COLO668 (cell line): ENCODE measurements around the gene MVB12B.
"Not testable (repeated sequence)": the region's sequence is repeated elsewhere in the genome, so short reads cannot be mapped to it uniquely, and the experiment has no call there.

ENCODE experiments used
- DNase-seq: peaks from one replicate; lab custom pipeline; 2025; ENCODE audit not compliant: unreplicated experiment; lab: John Stamatoyannopoulos, UW

MVB12B gene

DNA sequence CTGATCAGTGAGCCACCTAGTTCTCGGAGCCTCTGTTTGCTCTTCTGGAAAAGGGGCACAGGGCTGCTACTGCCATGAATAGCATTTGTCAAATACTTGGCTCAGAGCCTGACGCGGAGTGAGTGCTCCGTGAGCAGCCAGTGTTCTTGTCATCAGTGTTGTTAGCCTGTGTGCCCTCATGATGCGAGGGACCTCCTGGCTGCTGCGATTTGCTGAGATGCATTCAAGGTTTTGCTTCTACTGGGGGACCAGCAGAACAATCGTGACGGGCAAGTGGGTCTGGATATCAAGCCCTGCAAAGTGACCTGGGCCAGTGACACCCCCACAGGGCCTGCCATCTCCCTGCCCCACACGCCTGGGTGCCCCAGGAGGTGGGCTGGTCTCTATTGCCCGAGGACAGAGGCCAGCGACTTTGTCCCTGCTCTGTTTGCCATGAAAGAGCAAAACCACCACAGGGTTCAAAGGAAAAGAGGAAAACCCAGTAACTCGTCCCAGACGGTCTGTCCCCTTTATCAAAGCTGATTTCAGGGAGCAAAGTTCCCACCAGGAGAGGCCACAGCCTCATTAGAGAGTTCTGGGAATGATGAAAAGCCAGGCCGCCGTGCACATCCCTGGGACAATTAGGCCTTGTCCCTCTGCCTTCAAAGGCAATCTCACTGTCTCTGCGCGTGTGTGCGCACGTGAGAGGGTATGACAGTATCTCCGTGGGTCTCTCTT lies 200.6 kb downstream of the MVB12B start:
- no peak for DNase-seq

DNA sequence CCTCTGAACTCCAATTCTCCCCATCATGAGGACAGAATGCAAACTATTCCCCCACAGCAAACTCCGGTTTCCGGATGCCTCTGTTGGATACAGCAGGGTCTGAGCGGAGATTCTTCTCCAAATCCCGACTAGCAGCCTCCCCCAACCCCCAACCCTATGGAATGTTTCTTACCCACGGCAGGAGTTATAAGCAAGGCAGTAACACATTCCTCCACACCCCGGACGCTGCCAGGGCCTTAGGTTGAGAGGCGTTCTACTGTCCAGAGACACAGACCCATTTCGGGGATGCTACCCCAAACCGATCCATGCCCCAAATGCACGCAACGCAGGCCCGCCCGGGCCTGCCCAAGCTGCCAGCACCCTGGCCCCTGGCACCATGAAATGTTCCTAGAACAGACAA lies 201.5 kb downstream of the MVB12B start:
- DNase-seq: no peak

DNA sequence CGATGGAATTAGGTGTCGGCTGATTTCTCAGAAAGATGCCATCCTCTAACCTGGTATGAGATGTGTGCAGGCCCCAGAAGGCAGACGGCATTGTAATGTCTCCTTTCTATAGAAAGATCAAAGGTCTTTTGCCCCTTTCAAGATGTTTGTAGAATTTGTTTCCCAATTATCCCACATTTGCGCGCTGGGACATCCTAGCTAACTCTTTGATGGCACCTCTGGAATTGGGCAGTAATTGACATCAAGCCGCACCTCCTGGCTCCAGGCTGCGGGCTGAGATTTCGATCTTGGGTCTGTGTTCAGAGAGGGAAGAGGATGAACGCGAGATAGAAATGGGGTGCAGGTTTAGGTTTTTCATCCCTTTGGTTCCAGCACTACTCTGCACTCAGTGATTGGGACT lies 202.3 kb downstream of the MVB12B start:
- no peak for DNase-seq

DNA sequence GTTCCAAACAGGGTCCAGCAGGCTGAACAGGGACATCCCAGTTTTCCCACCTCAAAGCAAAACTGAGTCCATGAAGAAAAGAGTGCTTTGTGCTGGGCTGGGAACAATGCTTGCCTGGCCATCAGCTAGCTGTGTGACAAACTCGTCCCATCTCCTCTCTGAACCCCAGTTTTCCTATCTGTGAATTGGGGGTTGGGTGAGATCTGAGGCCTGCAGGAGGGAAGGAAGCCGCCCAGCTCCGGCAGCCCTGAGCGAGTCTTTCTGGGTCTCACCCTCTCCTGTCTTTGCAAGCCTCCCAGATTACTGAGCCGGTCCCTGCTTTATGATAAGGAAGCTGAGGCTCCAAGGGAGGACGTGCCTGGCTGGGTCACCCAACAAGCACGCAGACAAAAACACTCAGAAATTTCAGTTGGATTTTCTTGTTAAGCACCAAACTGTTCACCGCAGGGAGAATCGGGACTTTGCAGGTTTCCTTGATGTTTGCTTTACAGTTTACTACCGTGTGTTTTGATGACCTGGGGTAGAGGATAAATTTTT lies 204.5 kb downstream of the MVB12B start:
- DNase-seq: no peak

DNA sequence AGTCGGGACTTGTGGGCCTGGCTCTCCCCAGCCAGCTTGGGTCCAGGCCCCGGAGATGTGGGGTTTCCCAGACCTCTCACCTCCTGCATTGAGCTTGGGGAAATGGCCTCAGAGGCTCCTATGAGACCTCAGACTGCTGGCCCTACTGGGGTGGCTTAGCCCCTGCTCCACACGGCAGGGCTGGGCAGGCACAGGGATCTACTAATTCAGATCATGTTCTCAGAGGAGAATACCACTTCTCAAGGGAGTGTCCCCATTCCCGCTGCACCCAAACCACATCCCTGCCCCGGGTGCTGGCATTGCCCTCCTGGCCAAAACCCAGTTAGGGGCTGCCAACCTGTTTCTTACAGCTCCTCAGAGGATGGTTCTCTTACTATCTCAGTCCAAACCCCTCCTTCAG lies 205.0 kb downstream of the MVB12B start:
- DNase-seq: no peak

DNA sequence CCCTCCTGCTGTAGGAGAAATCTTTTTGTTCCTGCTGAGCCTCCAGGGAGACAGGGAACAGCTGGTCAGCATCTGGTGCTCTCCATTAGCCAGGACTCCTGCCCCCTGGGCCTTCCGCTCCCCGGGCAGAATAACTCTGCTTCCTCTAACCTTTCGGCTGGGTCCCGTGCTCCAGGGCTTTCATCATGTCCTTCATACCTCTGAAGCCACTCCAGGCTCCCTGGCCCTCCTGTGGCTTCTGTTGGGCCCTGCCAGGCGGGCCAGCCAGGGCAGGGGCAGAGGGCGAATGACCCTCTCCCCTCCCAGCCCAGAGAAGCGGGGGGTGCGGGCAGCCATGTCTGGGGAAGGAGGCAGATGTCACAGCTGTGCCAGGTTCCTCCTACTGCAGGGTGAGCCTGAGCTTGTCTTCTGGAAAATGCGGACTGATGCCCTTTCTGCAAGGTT lies 205.4 kb downstream of the MVB12B start:
- no peak for DNase-seq

DNA sequence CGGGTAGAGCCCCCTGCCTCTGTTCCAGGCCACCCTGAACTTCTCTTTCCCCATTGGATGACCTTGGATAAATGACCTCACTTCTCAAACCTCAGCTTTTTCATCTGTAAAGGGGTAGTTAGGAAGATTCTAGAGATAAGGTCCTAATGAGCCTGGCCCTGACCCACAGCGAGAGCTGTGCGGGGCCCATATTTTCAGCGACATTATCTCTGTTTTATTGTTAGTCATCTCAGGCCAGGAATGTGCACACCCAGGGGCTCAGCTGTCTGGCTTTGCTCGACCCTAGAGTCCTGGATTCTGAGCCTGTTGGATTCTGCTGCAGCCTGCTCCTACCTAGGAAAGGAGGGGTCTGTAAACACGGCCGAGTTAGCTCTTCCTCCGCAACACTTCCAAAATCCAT lies 205.9 kb downstream of the MVB12B start:
- no peak for DNase-seq

DNA sequence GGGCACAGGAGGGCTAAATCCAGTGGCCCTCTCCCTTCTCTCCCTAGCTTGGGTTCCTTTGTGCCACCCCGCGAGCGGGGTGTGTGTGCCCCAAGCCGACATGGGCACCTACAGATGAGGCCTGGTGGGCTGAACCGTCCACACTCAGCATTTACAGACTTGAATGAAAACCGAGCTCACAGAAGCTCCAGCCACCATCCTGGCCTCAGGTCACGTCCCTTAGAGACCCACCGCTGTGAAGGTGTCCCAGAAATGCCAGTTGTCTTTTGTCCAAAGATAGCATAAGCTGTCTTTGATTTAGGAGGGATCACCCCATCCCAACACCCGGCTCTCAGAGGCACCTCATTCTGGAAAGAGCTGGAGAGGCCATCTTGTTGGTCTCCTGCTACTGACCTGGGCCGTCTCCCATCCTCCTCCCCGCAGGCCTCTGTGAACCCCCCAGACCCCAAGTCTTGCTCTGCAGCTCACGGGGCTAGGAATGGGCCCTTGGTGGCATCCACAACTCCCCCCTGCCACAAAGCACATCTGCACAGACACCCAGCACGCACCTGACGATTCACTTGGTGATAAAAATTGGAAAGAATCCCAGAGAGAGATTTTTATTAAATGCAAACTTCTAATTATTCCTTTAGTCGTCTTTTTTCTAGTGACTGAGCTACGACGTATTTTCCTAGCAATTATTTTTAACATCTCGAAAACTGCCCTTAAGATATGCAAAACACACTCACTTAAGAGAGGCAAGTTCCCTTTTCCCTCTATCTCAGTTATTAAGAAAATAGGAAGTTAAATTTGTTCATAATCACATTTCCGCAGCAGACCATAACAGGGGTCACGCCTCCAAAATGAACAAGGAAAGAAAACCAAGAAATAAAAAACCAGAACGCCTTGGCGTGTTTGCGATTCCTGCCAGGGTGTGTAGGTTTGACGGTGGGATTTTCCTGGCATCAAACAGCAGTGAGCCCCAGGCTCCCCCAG lies 206.6 kb downstream of the MVB12B start:
- no peak for DNase-seq

DNA sequence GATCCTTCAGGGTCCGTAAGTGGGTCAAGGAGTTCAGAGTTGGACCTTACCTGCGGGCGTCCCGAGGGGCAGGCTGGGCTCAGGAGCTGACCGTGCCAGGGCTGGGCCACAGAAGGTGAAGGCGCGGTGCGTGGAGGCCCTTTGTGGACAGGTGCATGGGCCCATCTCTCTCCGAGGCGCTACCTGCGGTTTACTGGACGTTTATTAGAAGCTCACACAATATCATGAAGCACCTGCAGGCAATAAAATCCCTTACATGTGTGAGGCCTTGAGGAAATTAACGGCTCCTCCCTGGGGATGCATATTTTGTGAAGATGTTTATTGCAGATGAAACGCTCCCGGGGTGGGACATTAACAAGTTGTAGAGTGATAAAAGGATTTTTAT lies 207.3 kb downstream of the MVB12B start:
- no peak for DNase-seq

DNA sequence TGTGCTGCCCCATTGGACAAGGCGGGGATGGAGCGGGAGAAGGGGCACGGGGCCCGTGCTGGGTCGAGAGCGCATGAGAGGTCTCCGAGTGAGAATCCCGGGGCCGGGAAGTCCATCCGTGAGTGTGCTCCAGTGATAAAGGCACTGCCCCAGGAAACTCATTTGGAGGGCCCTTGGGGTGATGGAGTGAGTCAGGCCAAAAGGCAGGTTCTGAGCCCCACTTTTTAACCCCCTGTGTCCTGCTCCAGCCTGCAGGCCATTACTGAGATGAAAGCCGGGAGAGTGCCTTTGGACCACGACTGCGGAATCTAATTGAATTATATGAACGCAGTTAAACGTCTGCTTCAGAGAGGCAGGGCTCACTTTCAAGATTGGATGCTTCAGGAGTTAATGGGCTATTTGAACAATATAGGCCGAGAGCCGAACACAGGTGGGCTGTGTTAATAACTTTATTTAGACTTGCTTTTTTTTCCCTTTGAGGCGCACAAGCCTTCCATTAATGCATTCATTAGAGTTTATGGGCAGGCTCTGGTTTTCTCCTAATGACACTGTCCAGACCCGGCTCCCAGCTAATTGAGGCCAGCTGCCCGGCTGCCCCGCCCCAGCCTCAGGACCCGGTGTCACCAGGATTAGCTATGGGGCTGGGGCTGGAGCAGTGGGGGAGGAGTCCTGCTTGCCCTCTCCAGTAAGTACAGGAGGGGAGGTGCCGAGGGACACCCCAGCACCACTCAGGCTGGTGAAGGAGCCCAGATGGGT lies 208.0 kb downstream of the MVB12B start:
- no peak for DNase-seq

DNA sequence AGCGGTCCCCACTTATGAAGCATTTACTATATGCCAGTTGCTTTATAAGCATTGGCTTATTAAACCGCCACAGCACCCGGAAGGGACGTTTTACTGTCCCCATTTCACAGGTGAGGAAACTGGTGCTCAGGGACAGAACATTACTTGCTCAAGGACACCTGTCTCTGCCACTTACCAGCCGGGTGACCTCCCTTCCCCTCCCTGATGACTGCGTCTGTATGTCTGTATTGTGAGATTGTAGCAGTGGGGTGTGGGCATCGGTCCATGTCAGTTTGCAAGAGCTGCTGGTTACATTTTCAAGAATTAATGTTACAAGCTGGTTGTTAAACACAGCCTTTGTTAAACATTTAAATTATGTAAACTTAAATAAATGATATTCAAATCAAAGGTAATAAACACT lies 209.5 kb downstream of the MVB12B start:
- DNase-seq: no peak

DNA sequence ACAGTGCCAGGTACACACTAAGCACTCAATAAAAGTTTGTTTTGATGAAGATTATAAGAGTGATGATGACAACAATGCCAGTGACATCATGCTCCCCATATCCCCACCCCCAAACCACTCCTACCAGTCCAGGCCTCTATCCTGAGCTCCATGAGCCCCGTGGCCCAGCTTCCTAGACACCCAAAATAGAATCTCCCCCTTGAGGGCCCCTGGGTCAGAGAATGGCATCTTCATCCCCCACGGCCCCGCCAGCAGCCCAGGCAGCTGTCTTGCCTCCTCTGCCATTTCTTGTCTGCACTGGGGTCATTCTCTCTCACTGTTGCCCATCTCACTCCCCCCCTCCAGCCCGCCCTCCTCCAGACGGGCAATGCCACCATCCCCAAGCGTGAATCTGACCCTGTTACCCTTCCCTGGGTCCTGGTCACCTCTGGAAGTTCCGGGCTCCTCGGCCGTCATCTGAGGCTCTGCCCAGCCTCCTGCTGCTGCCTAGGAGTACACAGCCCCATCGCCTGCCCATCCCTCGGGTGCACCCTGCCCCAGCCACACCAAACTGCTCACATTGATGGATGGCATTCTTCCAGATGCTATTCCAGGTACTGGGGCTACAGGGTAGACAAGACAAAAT lies 210.3 kb downstream of the MVB12B start:
- no peak for DNase-seq

DNA sequence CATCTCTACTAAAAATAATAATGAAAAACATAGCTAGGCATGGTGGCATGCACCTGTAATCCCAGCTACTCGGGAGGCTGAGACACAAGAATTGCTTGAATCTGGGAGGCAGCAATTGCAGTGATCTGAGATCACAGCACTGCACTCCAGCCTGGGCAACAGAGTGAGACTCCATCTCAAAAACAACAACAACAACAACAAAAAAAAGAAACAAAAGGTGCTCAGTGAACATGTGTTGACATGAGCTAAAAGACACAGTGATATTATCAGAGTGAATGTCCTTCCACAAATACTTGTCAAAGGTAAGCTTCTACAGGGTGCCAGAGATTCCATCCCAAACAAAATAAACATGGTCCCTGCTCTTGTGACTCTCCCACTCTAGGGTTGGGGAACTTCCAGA lies 211.9 kb downstream of the MVB12B start:
- DNase-seq: no peak

DNA sequence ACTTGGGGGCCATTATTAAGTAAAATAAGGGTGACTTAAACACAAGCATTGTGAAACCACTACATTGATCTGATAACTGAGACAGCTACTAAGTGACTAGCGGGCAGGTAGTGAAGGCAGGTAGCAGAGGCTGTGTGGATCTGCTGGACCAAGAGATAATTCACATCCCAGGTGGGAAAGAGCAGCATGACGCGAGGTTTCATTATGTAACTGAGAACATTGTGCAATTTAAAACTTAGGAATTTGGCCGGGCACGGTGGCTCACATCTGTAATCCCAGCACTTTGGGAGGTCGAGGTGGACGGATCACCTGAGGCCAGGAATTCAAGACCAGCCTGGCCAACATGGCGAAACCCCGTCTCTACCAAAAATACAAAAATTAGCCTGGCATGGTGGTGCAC lies 213.8 kb downstream of the MVB12B start:
- not testable (repeated sequence) for DNase-seq

DNA sequence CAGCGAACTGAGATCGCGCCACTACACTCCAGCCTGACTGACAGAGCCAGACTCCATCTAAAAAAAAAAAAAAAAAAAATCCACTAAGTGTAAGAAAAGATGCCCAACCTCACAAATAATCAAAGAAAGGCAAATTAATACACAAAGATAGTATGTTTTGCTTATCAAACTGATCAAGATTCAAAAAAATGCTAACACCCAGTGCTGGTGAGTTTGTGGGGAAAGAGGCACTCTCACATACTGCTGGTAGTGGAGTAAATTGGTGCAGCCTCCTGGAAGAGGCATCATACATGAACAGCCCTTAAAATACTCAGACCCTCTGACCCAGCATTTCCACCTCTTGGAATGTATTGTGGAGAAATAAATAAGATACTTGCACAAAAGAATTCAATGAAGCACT lies 216.9 kb downstream of the MVB12B start:
- no peak for DNase-seq

DNA sequence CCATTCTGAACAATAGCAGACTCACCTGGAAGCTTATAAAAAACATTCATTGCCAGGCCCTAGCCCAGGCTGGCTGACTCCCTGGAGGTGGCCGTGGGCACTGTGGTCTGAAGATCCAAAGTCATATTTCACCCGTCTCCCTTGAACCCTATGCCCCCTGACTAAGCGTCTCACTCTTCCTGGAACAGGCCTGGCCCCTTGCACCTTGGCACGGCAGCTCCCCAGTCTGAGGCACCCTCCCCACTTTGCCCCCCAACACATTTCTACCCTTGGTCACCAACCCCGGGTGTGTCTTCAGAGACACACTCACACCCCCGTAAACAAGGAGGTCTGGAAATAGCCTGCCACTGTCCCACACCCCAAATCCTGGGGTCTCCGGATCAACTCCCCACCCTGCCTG lies 218.5 kb downstream of the MVB12B start:
- DNase-seq: no peak

DNA sequence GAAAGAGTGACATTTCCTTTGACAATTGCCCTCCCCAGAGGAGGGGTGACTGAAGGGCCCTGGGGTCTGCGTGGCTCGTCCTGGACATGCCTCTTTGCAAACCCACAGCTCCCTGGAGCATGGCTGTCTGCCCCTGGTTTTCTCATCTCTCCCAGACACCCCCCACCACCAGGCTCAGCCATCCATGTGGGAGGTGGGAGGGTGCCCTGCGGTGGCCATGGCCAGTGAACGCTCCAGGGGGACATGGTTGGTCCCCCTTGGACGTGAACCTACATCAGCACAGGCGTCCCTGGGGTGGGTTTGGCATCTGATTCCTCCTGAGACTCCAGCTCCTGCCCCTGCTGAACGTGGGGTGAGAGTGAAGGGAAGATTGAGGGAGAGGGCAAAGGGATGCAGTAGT lies 219.4 kb downstream of the MVB12B start:
- no peak for DNase-seq

DNA sequence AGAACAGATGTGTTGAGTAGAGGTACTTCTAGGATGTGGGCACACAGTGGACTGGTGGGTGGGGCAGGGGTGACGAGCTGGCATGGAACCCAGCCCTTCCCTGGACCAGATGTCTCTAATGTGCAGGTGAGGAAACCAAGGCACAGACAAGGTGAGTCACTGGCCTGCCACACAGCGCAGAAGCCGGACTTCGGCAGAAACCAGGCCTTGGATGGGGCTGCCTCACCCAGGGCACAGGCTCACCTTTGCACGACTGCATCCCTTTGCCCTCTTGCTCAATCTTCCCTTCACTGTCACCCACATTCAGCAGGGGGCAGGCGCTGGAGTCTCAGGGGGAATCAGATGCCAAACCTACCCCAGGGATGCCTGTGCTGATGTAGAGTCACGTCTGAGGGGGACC lies 221.7 kb downstream of the MVB12B start:
- DNase-seq: no peak

DNA sequence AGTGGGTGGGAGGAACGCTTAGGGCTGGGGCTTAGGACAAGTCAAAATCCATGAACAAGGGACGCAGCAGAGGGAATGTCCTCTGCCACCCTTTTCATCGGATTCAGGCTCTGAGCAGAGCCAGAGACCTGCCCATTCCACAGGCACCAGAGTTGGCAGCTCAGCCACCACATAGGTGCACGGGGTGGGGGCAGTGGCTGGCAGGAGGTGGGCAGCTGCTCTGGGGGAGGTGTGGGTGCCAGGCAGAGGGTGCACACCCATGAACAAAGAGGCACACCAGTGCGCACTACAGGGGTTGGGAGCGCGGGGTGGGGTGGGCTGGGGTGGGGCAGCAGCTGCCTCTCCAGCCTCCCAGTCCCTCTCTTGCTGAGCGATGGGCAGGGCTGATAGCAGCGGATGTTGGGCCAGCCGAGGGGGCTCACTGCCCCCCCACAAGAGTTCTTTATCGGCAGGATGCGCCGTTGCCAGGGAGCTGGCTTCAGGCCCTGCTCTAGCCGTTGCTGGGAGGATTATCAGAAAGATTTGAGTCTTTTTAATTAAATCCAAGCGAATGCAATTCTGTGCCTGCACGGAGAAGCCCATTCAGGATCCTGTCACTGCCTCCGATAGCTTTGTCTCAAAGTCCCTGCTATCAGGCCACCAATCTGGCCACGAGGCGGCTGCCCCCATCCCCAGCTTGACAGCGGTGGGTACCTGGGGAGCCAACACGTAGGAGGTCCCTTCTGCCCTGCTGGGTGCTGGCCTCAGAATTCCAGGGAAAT lies 222.8 kb downstream of the MVB12B start:
- DNase-seq: no peak

DNA sequence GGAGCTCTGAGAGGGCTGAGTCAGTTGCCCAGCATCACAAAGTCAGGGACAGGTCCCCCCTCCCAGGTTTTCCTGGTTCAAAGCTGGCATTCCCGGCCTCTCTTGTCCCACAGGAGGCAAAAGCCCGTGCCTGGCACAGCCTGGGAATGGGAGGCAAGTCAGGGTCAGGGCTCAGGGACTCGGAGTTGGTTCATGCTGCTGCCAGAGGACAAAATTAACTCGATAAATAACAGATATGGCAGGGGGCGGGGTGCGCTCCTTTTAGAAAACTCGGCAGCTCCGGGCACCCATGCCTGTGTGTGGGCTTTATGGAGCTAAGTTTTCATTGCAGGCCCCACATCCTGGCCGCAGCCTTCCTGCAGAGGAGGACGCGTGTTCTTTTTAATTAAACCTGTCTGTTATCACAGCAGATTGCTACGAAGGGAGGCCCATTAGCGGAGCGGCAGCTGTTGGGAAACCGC lies 224.3 kb downstream of the MVB12B start:
- DNase-seq: no peak
